Subcutaneous adipose tissue (tissue), 4 donors: ENCODE results near the gene OGFR. TPM values are rescaled to one million over a fixed set of nuclear protein-coding genes. Genes with fewer than 3 reads are reported as not detected.

ENCODE experiments used
- total RNA-seq, 4 donors: library from RNA; depleted of rRNA; stranded (reverse); fragments of >200 nt; gene quantifications; one replicate each; pipeline ENCODE4 v1.1.0, GENCODE V29; 2016
- TF ChIP-seq, protein P1 (sequence below): fragments of 450-650 bp; IDR thresholded peaks from one replicate; pipeline ENCODE4 v1.5.1; 2016; ENCODE audit warnings: low read depth, mild to moderate bottlenecking, control low read depth, antibody characterized with exemption, moderate library complexity

The OGFR gene
- total RNA-seq, 4 donors from 2014 or later: 17.4 to 67.1 (median 44.4) TPM

DNA sequence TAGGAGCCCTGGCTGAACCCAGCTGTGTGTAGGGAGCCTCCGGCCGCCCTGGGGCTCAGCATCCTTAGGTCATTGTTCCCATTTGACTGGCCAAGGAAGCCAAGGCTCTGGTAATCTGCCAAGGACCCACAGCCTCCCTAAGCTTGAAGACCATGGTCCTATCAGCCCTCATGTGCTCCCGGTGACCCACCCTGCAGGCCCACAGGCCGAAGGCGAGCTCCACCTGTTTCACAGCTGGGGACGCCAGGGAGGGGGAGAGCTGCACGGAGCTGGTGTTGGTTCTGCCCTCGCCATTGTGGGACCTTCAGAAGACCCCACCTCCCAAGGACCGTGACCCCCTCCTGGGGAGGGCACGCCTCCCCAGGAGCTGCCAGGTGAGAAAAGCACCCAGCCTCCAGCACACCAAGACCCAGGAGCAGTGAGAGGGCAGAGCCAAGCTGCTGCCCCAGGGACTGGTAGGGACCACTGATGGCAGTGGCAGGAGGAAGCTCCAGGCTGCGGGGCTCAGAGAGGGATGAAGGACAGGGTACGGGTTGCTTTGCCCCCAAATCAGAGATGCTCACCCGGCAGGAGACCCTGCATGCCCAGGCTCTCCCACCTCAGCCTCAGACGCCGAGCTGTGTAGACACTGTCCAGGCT lies 39.1 kb upstream of the OGFR start:
- TF ChIP-seq, protein P1, sequence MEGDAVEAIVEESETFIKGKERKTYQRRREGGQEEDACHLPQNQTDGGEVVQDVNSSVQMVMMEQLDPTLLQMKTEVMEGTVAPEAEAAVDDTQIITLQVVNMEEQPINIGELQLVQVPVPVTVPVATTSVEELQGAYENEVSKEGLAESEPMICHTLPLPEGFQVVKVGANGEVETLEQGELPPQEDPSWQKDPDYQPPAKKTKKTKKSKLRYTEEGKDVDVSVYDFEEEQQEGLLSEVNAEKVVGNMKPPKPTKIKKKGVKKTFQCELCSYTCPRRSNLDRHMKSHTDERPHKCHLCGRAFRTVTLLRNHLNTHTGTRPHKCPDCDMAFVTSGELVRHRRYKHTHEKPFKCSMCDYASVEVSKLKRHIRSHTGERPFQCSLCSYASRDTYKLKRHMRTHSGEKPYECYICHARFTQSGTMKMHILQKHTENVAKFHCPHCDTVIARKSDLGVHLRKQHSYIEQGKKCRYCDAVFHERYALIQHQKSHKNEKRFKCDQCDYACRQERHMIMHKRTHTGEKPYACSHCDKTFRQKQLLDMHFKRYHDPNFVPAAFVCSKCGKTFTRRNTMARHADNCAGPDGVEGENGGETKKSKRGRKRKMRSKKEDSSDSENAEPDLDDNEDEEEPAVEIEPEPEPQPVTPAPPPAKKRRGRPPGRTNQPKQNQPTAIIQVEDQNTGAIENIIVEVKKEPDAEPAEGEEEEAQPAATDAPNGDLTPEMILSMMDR: no peak

DNA sequence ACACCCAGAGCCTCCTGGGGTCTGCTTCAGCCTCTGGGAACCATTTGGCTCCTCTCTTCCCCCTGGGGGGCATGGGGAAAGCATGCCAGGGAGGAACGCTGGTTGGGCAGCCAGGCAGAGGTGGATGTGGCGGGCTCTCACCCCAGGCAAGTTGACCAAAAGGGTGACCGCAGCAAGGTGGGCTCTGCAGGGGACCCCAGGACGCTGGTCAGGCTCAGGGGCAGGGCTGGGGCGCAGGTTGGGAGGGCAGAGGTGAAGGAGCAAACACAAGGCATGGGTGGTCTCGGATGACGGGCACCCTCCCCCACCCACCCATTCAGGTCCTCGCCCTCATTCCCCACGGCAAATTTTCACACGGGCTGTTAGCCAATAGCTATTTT lies 38.6 kb upstream of the OGFR start:
- TF ChIP-seq, protein P1: no peak

DNA sequence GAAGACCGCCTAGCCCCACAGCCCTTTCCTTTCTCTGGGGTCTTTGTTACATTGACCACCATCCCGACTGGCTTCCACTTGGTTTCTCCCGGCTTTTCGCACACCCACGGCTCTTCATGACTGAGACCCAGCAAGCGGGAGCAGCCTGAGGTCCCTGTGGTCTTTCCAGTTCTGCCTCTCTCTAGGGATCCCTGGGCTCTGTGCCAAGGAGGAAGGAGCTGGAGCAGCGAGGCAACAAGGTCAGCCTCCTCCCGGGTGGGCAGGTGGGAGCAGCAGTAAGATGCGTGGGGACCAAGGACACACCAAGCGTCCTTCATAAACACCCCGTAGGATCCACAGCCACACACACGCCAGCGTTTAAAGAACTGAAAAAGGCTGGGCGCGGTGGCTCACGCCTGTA lies 37.9 kb upstream of the OGFR start:
- TF ChIP-seq, protein P1: no peak

DNA sequence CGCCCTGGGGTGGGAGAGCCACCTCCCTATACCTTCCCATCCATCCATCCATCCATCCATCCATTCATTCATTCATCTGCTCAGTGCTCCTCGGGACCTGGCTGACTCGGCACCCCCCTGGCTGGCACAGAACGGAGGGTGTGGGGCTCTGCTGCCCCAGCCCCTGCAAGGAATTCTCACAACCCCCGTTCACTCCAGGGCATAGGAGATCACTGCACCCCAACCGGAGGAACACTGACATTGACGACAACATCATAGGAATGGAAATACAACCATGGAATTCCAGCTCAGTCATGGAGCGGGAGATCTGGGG lies 36.4 kb upstream of the OGFR start:
- TF ChIP-seq, protein P1: no peak

DNA sequence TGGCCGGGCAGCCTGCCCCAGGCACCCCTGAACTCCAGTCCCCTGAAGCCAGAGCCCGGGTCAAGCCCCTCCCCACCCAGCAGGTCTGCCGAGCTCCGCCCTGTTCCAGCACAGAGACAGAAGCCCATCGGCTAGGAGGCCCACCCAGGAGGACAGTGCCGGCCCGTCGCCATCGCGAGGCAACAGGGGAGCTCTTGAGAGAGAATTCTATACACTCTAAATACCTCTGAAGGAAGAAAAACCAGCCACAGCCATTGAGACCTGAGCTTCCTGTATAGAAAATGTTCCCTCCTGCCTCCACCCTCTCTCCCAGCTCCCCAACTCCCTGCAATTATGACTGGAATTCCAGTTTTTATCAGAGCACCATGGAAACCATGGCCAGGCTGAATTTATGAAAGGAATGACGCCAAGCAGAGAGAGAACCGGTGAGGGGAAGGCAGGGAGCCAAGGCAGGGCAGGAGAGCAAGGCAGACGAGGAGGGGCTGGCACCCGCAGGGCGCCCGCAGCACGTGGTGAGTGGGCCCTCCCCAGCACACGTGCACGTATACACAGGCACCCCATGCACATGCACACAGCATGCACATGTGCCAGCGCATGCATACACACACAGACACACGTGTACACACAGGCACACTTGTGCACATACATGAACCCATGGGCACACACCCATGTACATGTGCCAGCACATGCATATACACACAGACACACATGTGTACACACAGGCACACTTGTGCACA lies 35.9 kb upstream of the OGFR start:
- TF ChIP-seq, protein P1: no peak

DNA sequence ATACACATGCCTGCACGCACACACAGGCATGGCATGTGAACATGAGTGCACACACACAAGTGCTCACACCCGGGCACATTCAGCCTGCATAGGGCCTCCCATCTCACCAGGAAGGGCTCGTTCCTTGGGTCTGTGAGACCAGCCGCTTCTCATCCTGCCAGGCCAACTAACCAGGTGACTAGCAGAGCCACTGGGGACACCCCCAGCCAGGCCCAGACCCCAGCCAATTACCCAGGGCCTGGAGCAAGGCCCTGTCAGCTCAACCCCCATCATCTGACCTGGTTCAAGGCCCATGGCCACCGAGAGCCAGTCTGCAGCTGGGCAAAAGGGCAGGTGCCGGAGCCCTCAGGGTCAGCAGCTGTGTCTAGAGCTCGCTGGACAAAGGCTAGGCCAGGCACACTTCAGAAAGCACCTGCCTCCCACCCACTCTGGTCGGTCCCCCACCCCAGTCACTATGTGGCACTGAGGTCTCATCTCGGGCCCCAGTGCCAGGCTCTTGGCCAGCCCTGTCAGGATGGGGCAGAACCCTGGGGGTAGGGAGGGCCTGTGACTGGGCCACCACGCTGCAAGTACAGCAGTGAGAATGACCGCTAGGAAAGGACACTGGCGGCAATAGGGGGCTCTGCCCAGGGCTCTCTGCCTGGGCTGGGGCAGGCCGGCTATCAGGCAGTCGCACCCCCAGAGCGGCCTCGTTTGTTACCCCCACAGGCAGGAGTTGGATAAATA lies 35.1 kb upstream of the OGFR start:
- TF ChIP-seq, protein P1: no peak
